Trophoblast cell (in vitro differentiated cells and primary cell): ENCODE results near the gene SELPLG.

ENCODE experiments used
- DNase-seq, 2 donors: peaks; one replicate each; pipeline ENCODE4 v3.0.0-alpha.2; 2016
- H2AFZ ChIP-seq: 2 replicates; pipeline ENCODE4 v1.6.1; 2013; ENCODE audit warnings: low read length, moderate library complexity, mild to moderate bottlenecking; ENCODE audit not compliant: insufficient read depth, poor library complexity
- H2AK5ac ChIP-seq: 2 replicates; pipeline ENCODE4 v1.6.1; 2013; ENCODE audit warnings: mild to moderate bottlenecking, low read length
- H2BK120ac ChIP-seq: 2 replicates; pipeline ENCODE4 v1.6.1; 2013; ENCODE audit warnings: low read length, mild to moderate bottlenecking, moderate library complexity; ENCODE audit not compliant: insufficient read depth, poor library complexity
- H2BK12ac ChIP-seq: 2 replicates; pipeline ENCODE4 v1.6.1; 2013; ENCODE audit warnings: mild to moderate bottlenecking, low read length, moderate library complexity
- H2BK5ac ChIP-seq: 2 replicates; pipeline ENCODE4 v1.6.1; 2013; ENCODE audit warnings: low read length, low read depth, moderate library complexity, mild to moderate bottlenecking; ENCODE audit not compliant: poor library complexity
- H3K14ac ChIP-seq: 2 replicates; pipeline ENCODE4 v1.6.1; 2013; ENCODE audit warnings: mild to moderate bottlenecking, low read length
- H3K18ac ChIP-seq: 2 replicates; pipeline ENCODE4 v1.6.1; 2013; ENCODE audit warnings: mild to moderate bottlenecking, low read length
- H3K23ac ChIP-seq: 2 replicates; pipeline ENCODE4 v1.6.1; 2013; ENCODE audit warnings: low read length
- H3K27ac ChIP-seq: 2 replicates; pipeline ENCODE4 v1.5.1; 2013; ENCODE audit warnings: low read depth, mild to moderate bottlenecking, inconsistent platforms, low read length, moderate library complexity
- H3K27me3 ChIP-seq: 2 replicates; pipeline ENCODE4 v1.6.1; 2013; ENCODE audit warnings: inconsistent platforms, mild to moderate bottlenecking, low read length, moderate library complexity; ENCODE audit not compliant: insufficient read depth
- H3K36me3 ChIP-seq, 2 experiments: 1 replicate in 1 of 2; 2 replicates in 1 of 2; pipeline ENCODE4 v1.6.1; 2013; ENCODE audit warnings: low read length in 2 of 2, mild to moderate bottlenecking in 2 of 2, moderate library complexity in 1 of 2; ENCODE audit not compliant: insufficient read depth in 2 of 2, control insufficient read depth in 1 of 2
- H3K4ac ChIP-seq: 2 replicates; pipeline ENCODE4 v1.6.1; 2013; ENCODE audit warnings: low read depth, mild to moderate bottlenecking, low read length, moderate library complexity
- H3K4me1 ChIP-seq, 2 experiments: 1 replicate in 1 of 2; 2 replicates in 1 of 2; pipeline ENCODE4 v1.6.1; 2013; ENCODE audit warnings: low read length in 2 of 2, mild to moderate bottlenecking in 2 of 2, moderate library complexity in 1 of 2; ENCODE audit not compliant: insufficient read depth in 2 of 2, control insufficient read depth in 1 of 2
- H3K4me2 ChIP-seq: 2 replicates; pipeline ENCODE4 v1.6.1; 2013; ENCODE audit warnings: inconsistent platforms, mild to moderate bottlenecking, low read length, moderate library complexity
- H3K4me3 ChIP-seq: 2 replicates; pipeline ENCODE4 v1.5.1; 2013; ENCODE audit warnings: mild to moderate bottlenecking, low read depth, low read length, inconsistent platforms
- H3K79me1 ChIP-seq: one replicate; pipeline ENCODE4 v1.6.1; 2013; ENCODE audit warnings: low read length
- H3K79me2 ChIP-seq: 2 replicates; pipeline ENCODE4 v1.6.1; 2013; ENCODE audit warnings: low read length, mild to moderate bottlenecking; ENCODE audit not compliant: control insufficient read depth, insufficient read depth, poor library complexity
- H3K9ac ChIP-seq: 2 replicates; pipeline ENCODE4 v1.6.1; 2013; ENCODE audit warnings: mild to moderate bottlenecking, low read length
- H3K9me3 ChIP-seq: 2 replicates; pipeline ENCODE4 v1.6.1; 2013; ENCODE audit warnings: low read depth, mild to moderate bottlenecking, control low read depth, inconsistent platforms, low read length; ENCODE audit not compliant: insufficient read depth
- H4K12ac ChIP-seq: 2 replicates; pipeline ENCODE4 v1.6.1; 2013; ENCODE audit warnings: low read depth, mild to moderate bottlenecking, low read length, moderate library complexity
- H4K8ac ChIP-seq: 2 replicates; pipeline ENCODE4 v1.6.1; 2013; ENCODE audit warnings: low read depth, mild to moderate bottlenecking, low read length, moderate library complexity
- H4K91ac ChIP-seq: one replicate; pipeline ENCODE4 v1.6.1; 2013; ENCODE audit warnings: low read depth, mild to moderate bottlenecking, low read length, moderate library complexity
- WGBS: extraction: QIAGEN DNeasy Blood & Tissue Kit; methylation state at CpG from one replicate; pipeline ENCODE4 v1.1.7; 2013; ENCODE audit warnings: missing lambda C conversion rate; ENCODE audit not compliant: insufficient read length, insufficient coverage; ENCODE audit errors: extremely low coverage; 5-methylcytosine and 5-hydroxymethylcytosine counted together

SELPLG gene

GRCh38 chr12:108581311-108582227, 52.1 kb downstream of the SELPLG start:
- peak overlapping the region; percentile 56 for H2AFZ ChIP-seq
- no peak for DNase-seq
- H3K4me2 ChIP-seq, result no peak overlapping the region
- H3K14ac ChIP-seq, result peak overlapping the region; percentile 85
- no peaks in the 10 kb centered on the region for H3K27me3 ChIP-seq
- no CpG with 5 or more reads among the region's 33 CpGs for WGBS
- peak overlapping the region; percentile 100 for H2BK120ac ChIP-seq
- H3K27ac ChIP-seq, result peak overlapping the region; percentile 98
- H3K79me2 ChIP-seq, result peaks cover 20% of the 10 kb centered on the region
- H4K8ac ChIP-seq, result peak overlapping the region; percentile 91
- H3K9ac ChIP-seq, result no peak overlapping the region
- peak overlapping the region; percentile 97 for H2BK12ac ChIP-seq
- peaks cover 6% of the 10 kb centered on the region for H3K9me3 ChIP-seq
- H3K36me3 ChIP-seq, result no peaks in the 10 kb centered on the region
- peaks cover 36 to 44% of the 10 kb centered on the region in 2 experiments for H3K4me1 ChIP-seq
- H2AK5ac ChIP-seq, result peak overlapping the region; percentile 85
- H3K18ac ChIP-seq, result peak overlapping the region; percentile 54
- peak overlapping the region; percentile 54 for H4K12ac ChIP-seq
- H3K4ac ChIP-seq, result peak overlapping the region; percentile 97
- H3K23ac ChIP-seq, result no peak overlapping the region
- H2BK5ac ChIP-seq, result peak overlapping the region; percentile 98
- H3K4me3 ChIP-seq, result no peak overlapping the region
- peaks cover 61% of the 10 kb centered on the region for H3K79me1 ChIP-seq
- peak overlapping the region; percentile 100 for H4K91ac ChIP-seq

- Histone ChIP-seq H2AFZ (no peak overlapping the region), H3K14ac (no peak overlapping the region), H3K4me1 (peaks cover 36 to 44% of the 10 kb centered on the region in 2 experiments), H3K9ac (no peak overlapping the region), H2BK5ac (peak overlapping the region; percentile 98), H2BK12ac (peak overlapping the region; percentile 96), H3K23ac (no peak overlapping the region), H4K12ac (no peak overlapping the region), H3K18ac (no peak overlapping the region), H3K36me3 (no peaks in the 10 kb centered on the region), H2BK120ac (peak overlapping the region; percentile 100), H3K79me1 (peaks cover 64% of the 10 kb centered on the region), H3K4me3 (no peak overlapping the region), H3K4ac (no peak overlapping the region), H3K27me3 (no peaks in the 10 kb centered on the region), H3K27ac (peak overlapping the region; percentile 98), H4K8ac (peak overlapping the region; percentile 79), H2AK5ac (no peak overlapping the region), H3K9me3 (peaks cover 6% of the 10 kb centered on the region), H3K79me2 (peaks cover 20% of the 10 kb centered on the region), H3K4me2 (no peak overlapping the region), H4K91ac (peak overlapping the region; percentile 82)
- no CpG with 5 or more reads among the region's 3 CpGs for WGBS
- DNase-seq, result no peak
These were observed 53.2 kb downstream of the SELPLG start for GRCh38 chr12:108580531-108580930.

- Histone ChIP-seq H2BK5ac (peak overlapping the region; percentile 97), H2BK120ac (peak overlapping the region; percentile 31), H3K27me3 (no peaks in the 10 kb centered on the region), H4K8ac (peak overlapping the region; percentile 18), H3K27ac (peak overlapping the region; percentile 57), H3K18ac (peak overlapping the region; percentile 51), H3K36me3 (no peaks in the 10 kb centered on the region), H3K4me3 (peak overlapping the region; percentile 18), H4K12ac (no peak overlapping the region), H3K4ac (peak overlapping the region; percentile 12), H3K9ac (no peak overlapping the region), H3K9me3 (peaks cover 6% of the 10 kb centered on the region), H3K4me2 (no peak overlapping the region), H2AK5ac (peak overlapping the region; percentile 21), H3K14ac (peak overlapping the region; percentile 29), H3K79me1 (peaks cover 60% of the 10 kb centered on the region), H2AFZ (peak overlapping the region; percentile 1), H3K4me1 (peaks cover 34 to 42% of the 10 kb centered on the region in 2 experiments), H3K79me2 (peaks cover 19% of the 10 kb centered on the region), H2BK12ac (peak overlapping the region; percentile 38), H3K23ac (no peak overlapping the region), H4K91ac (peak overlapping the region; percentile 82)
- no CpG with 5 or more reads among the region's 3 CpGs for WGBS
- no peak for DNase-seq
These were observed 54.9 kb downstream of the SELPLG start for GRCh38 chr12:108578813-108579212.

- Histone ChIP-seq H3K18ac (peak overlapping the region; percentile 51), H4K91ac (peak overlapping the region; percentile 82), H3K36me3 (no peaks in the 10 kb centered on the region), H3K79me2 (peaks cover 16% of the 10 kb centered on the region), H4K8ac (no peak overlapping the region), H3K23ac (no peak overlapping the region), H3K4me3 (no peak overlapping the region), H2BK12ac (peak overlapping the region; percentile 67), H3K9ac (no peak overlapping the region), H3K27me3 (no peaks in the 10 kb centered on the region), H4K12ac (no peak overlapping the region), H2BK120ac (peak overlapping the region; percentile 31), H3K14ac (peak overlapping the region; percentile 29), H3K4me2 (no peak overlapping the region), H3K27ac (peak overlapping the region; percentile 57), H3K79me1 (peaks cover 54% of the 10 kb centered on the region), H3K4ac (no peak overlapping the region), H3K4me1 (peaks cover 29 to 36% of the 10 kb centered on the region in 2 experiments), H2BK5ac (peak overlapping the region; percentile 97), H3K9me3 (peaks cover 6% of the 10 kb centered on the region), H2AK5ac (peak overlapping the region; percentile 21), H2AFZ (no peak overlapping the region)
- WGBS, result no CpG with 5 or more reads among the region's 2 CpGs
- DNase-seq, result no peak
These were observed 55.4 kb downstream of the SELPLG start for GRCh38 chr12:108578264-108578663.
